Osteocyte (in vitro differentiated cells): ENCODE measurements around the gene SCGB3A1. TPM values are rescaled to one million over a fixed set of nuclear protein-coding genes. Genes with fewer than 3 reads are reported as not detected.
A peak's percentile ranks its signal among the peaks of the same experiment; 100 is the strongest.

Source experiments
- DNase-seq: peaks from one replicate; pipeline ENCODE4 v3.0.0; 2021; ENCODE audit warnings: mixed read lengths; ENCODE audit not compliant: unreplicated experiment; ENCODE audit errors: extremely low spot score
- H3K27ac Mint-ChIP-seq: one replicate; pipeline ENCODE4 v1.8.0; 2021; ENCODE audit warnings: mild to moderate bottlenecking, mixed read lengths; ENCODE audit not compliant: unreplicated experiment
- H3K27me3 Mint-ChIP-seq: one replicate; pipeline ENCODE4 v1.8.0; 2021; ENCODE audit warnings: mixed read lengths; ENCODE audit not compliant: unreplicated experiment
- H3K36me3 Mint-ChIP-seq: one replicate; pipeline ENCODE4 v1.8.0; 2021; ENCODE audit warnings: mixed read lengths; ENCODE audit not compliant: unreplicated experiment
- H3K4me1 Mint-ChIP-seq: one replicate; pipeline ENCODE4 v1.8.0; 2021; ENCODE audit warnings: mixed read lengths; ENCODE audit not compliant: unreplicated experiment
- H3K4me3 Mint-ChIP-seq: one replicate; pipeline ENCODE4 v1.8.0; 2021; ENCODE audit warnings: mild to moderate bottlenecking, moderate library complexity, mixed read lengths; ENCODE audit not compliant: unreplicated experiment
- H3K9me3 Mint-ChIP-seq: one replicate; pipeline ENCODE4 v1.8.0; 2021; ENCODE audit warnings: mixed read lengths; ENCODE audit not compliant: unreplicated experiment
- CTCF ChIP-seq: fragments of 200-600 bp; sonication (generic); IDR thresholded peaks from 2 replicates; pipeline ENCODE4 v1.5.0; 2021; ENCODE audit warnings: antibody characterized with exemption, mild to moderate bottlenecking, moderate library complexity
- total RNA-seq: library from RNA; stranded (reverse); gene quantifications from 2 replicates; pipeline ENCODE4 v1.2.1, GENCODE V29; 2021

SCGB3A1 gene
- total RNA-seq, 1 donor from 2014 or later, result not detected

- Mint-ChIP-seq H3K4me3 (no peak overlapping the region), H3K9me3 (no peaks in the 10 kb centered on the region), H3K27me3 (peaks cover 2% of the 10 kb centered on the region), H3K36me3 (no peaks in the 10 kb centered on the region), H3K27ac (no peak overlapping the region), H3K4me1 (no peaks in the 10 kb centered on the region)
- peak; percentile 75 for TF ChIP-seq CTCF
- no peak for DNase-seq
Observed at GRCh38 chr5:180605554-180606214, 14.4 kb upstream of the SCGB3A1 start.

- Mint-ChIP-seq H3K27ac (no peak overlapping the region), H3K9me3 (no peaks in the 10 kb centered on the region), H3K4me1 (no peaks in the 10 kb centered on the region), H3K27me3 (peaks cover 2% of the 10 kb centered on the region), H3K4me3 (no peak overlapping the region), H3K36me3 (no peaks in the 10 kb centered on the region)
- no peak for TF ChIP-seq CTCF
- DNase-seq, result no peak
Observed at GRCh38 chr5:180604271-180604670, 13.0 kb upstream of the SCGB3A1 start.

- Mint-ChIP-seq H3K27me3 (peaks cover 2% of the 10 kb centered on the region), H3K36me3 (no peaks in the 10 kb centered on the region), H3K4me1 (no peaks in the 10 kb centered on the region), H3K4me3 (no peak overlapping the region), H3K27ac (no peak overlapping the region), H3K9me3 (no peaks in the 10 kb centered on the region)
- no peak for TF ChIP-seq CTCF
- DNase-seq, result no peak
Observed at GRCh38 chr5:180603076-180603594, 11.8 kb upstream of the SCGB3A1 start.

- no peak for DNase-seq
- no peak overlapping the region for H3K4me3 Mint-ChIP-seq
- H3K36me3 Mint-ChIP-seq, result no peaks in the 10 kb centered on the region
- no peak overlapping the region for H3K27ac Mint-ChIP-seq
- no peaks in the 10 kb centered on the region for H3K9me3 Mint-ChIP-seq
- H3K27me3 Mint-ChIP-seq, result peaks cover 2% of the 10 kb centered on the region
- TF ChIP-seq CTCF, result no peak
- H3K4me1 Mint-ChIP-seq, result no peaks in the 10 kb centered on the region
Observed at GRCh38 chr5:180602481-180603075, 11.3 kb upstream of the SCGB3A1 start.
